NCI-H1417 (cell line): ENCODE measurements around the gene ATP5MC3.

ENCODE experiments used
- DNase-seq, 3 experiments: peaks; one replicate each; lab custom pipeline; 2025; lab: John Stamatoyannopoulos, UW

ATP5MC3 gene

DNA sequence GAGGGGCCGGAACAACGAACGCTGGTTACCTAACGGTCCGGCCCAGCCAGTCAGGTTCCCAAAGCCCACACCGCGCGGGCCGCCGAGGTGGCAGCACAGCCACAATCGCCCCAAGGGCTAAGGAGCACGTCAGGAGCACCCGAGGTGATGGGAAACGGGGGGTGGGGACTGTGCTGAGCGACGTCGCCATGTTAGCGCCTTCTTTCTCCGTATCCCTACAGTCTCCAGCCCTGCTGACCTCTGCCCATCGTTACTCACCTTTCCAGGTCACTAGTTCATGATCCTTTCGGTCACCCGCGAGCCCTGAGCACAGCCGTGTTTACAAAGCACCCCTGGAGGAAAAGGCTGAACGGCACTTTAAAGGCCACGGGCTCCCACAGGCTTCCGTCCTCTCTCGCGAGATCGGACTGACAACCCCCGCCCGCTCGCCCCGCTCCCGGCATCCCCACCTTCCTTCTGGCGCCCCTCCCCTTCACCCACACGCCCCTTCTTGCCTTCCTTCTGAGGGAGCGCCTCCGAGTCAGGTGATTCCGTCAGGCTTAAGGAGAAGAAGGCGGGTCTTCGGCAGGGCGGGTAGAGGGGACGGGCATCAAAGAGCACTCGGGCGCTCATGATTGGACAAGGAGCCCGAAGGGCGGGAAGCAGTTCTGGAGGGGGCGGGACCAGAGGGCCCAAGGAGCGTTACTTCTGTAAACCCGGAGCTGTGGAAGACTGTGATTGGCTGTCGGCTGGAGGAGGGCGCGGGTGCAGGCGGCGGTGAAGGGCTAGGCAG is 13.5 kb downstream of the ATP5MC3 start, which contains the start of gene ATF2:
Gene ATF2, minus strand, starts transcription at position 412 of the 772 bp plus-strand sequence. CDS start 31,760 bp downstream, outside the sequence.
- DNase-seq = peak; percentile 96 to 100 (median 99)

DNA sequence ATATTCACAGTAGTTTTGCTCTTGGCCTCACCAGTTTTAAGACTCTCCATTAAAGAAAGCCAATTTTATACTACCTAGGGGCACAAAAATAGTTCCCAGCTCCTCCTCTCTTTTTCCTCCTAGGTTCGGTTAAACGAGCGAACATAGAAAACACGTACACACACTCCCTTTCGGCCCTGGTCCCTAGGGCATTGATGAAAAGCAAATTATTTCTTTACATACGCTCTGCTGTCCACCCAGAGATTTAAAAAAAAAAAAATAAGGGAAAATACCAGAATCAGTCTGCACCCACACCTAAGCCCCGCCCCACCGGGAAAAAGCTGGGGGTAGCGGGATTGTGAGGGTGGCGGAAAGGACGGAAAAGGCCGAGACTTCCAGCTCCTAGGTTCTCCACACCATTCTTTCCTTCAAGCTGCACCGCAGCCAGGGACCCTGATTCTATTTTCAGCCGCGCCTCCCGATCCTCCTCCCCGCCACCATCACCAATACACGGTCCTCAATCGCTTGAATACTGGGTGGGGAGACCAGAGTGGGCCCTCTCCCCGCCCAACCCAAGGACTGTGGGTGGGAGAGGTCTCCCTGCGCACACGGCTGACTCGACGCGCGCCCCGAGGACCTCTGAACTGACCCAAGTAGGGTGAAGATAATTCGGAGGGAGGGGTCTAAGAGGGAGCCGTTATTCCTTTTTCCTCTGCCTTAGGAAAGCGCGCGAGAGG is 14.3 kb downstream of the ATP5MC3 start:
- peak; percentile 2 to 85 (median 76) for DNase-seq

DNA sequence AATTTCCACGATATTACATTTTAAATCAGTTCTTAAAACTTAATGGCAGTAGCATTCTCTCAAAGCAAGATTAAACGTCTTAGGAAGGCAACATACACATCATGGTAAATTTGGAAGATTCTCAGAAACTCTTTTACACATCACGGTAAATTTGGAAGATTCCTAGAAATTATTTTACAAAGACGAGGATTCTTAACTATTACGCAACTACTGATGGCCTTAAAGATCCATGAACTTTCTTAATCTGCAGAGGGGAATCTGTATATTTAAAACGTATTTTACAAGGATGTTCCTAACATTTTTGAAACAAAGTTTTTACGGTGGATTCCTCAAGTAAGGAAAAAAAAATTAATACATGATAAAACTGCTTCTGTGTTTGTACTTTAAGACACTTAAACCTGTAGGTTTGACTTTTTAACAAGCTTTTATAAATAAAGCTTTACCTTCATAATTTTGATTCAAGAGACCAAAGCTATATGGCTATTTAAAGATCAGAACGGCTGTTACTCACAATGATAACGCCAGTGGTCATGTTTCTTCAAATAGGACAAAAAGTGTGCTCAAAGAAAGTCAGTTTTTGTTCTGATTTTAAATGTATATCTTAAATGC is 15.2 kb downstream of the ATP5MC3 start:
- DNase-seq = peak in 1 of 3 experiments; percentile 27

DNA sequence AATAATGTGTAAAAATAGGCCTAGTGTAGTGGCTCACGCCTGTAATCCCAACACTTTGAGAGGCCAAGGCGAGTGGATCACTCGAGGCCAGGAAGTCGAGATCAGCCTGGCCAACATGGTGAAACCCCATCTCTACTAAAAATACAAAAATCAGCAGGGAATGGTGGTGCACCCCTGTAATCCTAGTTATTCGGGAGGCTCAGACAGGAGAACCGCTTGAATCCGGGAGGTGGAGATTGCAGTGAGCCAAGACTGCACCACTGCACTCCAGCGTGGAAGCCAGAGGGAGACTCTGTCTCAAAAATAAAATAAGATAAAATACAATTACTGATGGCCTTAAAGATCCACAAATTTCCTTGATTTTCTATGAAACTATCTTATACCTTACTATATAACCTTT is 17.3 kb downstream of the ATP5MC3 start:
- DNase-seq = no peak

DNA sequence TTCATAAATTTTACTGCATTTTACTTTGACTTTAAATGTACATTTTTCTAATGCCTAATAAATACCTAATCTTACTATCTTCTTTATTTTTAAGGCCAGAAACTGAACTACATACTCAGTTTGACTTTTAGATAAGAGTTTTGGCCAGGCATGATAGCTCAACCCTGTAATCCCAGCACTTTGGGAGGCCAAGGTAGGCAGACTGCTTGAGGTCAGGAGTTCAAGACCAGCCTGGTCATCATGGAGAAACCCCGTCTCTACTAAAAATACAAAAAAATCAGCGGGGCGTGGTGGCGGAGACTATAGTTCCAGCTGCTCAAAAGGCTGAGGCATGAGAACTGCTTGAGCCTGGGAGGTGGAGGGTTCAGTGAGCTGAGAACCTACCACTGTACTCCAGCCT is 22.6 kb downstream of the ATP5MC3 start:
- DNase-seq = no peak

DNA sequence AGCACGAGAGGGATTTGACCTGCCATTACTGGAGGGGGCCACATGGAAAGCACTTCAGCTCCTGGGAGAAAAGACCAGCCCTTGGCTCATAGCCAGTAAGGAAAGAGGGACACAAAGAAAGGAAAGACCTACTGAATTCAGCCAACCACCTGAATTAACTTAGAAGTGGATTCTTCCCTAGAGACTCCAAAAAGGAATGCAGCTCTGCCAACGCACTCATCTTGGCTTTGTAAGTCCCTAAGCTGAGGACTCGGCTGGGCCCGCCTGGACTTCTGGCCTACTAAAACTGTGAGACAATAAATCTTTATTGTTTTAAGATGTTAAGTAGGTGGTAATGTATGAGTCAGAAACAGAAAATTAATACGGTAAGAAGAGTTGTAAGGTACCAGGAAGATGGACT is 25.0 kb downstream of the ATP5MC3 start:
- DNase-seq = peak in 1 of 3 experiments; percentile 2

DNA sequence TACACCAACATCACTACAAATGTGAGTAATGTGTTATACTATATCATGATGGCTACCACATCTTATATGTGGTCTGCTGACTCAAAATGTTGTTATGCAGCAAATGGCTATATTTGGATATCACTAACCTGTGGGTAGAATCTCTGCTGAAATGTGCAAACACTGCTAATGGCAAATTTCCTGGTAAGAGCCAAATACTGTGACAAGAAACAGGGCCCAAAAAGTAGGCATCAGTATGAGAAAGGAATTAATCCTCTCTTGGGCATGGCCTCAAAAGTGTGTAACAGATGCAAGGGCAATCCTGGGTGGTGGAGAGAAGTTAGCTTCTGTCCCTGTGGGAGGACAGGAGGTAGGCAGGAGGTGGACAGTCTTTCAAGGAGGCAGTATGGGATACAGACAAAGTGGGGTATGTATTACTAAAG is 26.8 kb downstream of the ATP5MC3 start:
- DNase-seq = no peak

DNA sequence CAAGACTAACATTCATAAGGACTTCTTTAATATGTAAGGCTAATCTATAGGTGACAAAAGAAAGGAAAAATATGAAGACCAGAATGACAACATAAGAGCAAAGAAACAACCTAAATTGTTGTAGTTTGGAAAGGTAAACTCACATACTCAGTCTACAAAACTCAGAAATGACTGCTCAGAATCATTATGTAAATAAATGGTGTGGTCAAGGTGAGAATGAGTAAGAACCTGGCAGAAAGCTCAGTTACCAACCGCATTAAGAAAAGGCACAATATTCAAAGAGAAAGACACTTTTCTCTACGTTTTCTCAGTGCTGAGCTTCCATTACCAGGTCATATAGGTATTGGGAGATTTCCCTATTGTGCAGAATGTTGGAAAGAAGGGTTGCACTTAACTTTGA is 29.3 kb downstream of the ATP5MC3 start:
- no peak for DNase-seq

DNA sequence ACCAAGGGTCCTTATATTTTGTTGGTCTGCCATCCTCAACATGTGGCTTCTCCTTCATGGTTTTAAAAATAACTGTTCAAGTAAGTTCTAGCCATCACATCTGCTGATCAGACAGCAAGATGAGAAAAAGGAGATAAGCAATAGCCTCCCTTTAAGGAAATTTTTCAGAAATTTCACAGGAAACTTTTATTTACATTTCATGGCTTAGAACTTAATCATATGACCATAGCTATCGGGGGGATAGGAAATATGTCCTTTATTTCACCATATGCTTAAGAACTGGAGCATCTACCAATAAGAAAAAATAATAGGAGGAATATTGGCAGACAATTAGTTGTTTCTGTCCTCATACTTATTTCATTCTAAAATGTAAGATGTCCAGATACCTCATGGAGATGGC is 29.7 kb downstream of the ATP5MC3 start:
- no peak for DNase-seq

DNA sequence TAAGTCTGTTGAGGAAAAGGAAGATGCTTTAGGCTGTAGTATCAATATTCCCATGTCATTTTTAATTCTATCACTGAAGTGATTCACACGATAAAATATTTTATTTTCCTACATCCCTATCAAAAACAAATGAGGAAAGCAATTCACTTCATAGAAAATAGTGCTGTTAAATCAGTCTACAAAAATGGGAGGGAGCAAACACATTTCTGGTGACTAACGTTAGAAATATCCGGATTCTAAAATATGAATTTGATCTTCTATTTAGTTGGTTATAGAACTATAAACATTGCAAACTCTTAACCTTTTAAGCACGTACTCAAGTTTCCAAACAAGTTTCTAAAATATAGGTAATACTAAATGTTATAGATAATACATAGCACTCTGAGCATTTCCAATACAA is 34.3 kb downstream of the ATP5MC3 start:
- DNase-seq = no peak

DNA sequence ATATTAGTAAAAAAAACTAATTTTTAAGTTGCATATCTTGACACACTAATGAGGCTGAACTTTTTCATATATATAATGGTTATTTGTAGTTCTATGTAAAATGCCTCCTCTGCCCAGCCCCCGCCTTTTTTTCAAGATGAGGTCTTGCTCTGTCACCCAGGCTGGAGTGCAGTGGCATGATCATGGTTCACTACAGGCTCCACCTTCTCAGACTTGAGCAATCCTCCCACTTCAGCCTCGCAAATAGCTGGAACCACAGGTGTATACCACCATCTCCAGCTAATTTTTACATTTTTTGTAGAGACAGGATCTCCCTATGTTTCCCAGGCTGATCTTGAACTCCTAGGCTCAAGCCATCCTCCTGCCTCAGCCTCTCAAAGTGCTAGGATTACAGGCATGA is 37.8 kb downstream of the ATP5MC3 start:
- DNase-seq = no peak

DNA sequence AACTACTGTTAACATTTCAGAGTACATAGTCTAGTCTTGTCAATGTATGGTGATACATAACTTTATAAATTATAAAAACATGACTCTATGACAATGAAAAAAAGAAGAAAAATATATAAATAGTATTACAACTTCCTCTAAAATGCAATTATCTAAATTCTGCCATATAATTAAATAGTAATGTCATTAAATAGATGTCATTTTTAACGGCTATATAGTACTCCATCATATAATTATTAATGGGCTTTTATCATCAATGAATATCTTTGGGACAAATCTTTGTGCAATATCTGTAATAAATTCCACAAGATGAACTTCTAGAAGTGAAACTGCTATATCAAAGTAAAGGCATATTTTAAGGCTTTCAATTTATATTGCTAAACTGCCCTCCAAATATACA is 38.3 kb downstream of the ATP5MC3 start:
- no peak for DNase-seq

DNA sequence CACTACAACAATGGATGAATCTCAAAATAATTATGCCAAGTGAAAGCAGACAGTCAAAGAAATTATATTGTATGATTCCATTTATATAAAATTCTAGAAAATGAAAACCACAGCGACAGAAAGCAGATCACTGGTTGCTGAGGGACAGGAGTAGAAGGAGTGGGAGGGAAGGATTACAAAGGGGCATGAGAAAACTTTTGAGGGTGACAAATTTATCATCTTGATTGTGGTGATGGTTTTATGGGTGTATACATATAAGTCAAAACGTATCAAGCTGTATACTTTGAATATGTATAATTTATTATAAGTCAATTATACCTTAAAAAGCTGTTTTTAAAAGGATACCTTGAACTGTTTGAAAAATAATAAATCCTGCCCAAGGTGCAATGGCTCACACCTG is 41.2 kb downstream of the ATP5MC3 start:
- no peak for DNase-seq

DNA sequence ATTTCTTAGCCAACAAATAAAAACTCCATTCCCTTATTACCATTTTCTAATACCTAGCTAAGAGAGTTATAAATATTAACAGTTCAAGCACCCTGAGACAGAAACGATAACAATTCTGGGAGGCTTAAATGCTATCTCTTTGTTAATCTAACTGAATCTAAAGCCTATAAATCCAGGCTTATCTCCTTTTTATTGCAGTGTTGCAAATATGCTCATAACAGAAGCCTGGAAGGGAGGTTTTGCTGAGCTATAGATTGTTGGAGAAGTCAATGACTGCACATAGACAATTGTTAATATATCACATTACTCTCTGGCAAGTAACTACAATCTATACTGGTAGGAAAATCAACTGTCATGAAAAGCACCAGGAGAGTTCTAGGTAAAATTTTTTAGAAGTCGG is 43.7 kb downstream of the ATP5MC3 start:
- no peak for DNase-seq

DNA sequence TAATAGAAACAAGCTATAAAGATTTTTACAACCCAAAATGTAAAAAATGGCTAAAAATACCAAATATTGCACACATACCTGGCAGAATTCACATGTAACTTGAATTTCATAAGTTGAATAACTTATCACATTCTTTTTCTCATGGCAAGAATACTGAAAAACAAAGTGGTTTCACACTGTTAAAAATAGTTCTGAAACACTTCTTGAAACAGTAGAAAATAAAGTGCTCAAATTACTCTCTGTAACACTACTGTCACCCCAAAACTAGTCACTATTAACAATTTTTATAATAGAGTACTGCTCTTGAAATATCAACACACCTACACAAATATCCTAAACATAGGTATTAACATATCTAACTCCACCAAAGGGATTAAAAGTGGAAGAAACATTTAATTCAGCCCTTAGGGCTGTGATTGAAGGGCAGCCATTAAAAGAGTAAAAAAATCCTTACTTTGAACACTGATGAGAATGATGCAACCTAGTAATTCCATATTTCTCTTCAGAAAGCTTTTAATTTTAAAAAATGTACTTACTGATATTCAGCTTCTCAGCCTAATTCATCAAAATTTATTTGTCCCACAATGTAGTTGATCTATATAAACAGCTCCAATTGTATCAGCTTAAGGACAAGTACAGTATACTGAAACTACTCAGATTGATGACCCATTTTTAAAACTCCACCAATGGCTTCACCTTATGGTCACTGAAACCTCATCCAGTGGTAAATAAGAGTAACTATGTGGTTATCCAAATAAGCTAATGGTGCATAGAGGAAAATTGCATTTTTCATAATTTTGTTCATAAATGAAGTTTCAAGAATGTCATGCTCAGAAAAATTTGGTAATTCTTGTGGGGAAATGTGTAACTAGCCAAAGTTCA is 44.9 kb downstream of the ATP5MC3 start:
- DNase-seq = no peak

DNA sequence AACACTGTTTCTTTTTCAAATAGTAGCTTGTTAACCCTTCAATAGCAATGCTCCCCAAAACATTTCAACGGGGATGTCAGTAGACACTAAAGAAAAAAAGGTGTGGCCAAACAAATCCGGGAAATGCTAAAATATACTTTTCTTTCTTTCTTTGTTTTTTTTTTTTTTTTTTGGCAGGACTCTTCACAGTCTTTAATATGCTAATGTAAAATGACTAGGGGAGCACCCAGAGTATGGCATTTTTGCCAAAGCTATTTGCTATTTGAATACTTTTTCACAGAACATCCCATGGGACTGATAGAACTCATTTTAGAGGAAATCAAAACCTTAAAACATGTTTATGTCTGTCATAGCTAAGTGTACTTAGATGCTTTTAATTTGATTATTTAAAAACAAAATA is 45.6 kb downstream of the ATP5MC3 start:
- DNase-seq = no peak

DNA sequence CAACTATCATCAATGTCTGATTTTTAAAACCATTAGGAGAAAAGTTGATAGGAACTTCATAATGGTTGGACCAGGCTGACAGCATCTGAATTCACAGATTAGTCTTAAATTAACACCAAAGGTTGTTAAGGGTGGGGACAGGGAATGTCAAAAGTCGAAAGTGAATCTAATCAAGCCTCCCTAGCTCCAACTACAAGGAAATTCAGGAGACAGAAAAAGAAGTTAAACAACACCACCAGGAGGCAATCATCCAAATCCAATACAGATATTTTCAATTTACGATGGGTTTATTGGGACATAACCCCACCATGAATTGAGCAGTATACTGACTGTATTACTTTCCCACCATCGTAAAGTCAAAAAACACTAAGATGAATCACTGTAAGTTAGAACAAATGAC is 46.3 kb downstream of the ATP5MC3 start:
- DNase-seq = no peak

DNA sequence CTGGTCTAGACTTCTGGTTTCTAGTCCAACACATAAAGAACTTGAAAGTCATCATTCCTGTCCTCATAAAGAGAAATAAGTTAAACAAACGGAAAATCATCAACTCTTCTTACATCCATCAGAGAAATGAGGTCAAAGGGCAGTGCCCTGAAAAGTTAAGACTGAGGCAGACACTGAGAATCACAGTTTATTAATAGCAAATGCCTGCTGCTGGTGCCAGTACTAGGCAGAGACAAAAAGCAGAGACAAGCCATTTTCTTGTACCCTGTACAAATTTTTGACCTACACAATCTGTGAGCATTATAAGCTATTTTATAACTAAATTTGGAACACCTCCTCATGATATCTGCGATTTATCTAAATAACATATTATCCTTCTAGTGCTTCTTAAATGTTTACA is 50.3 kb downstream of the ATP5MC3 start:
- no peak for DNase-seq

DNA sequence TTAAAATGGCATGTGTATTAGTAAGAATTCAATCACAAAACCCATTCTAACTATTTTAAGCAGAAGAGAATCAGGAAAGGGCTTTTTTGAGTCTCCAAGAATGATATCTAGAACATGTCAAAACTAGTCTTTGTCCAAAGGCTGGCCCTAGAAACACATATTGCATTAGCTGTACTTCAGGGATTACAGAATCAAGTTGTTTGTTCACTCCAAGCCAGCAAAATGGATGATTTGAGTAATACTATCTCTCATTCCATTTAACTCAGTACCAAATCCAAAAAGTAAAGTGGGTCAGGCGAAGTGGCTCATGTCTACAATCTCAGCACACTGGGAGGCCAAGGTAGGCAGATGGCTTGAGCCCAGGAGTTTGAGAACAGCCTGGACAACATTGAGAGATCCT is 54.8 kb downstream of the ATP5MC3 start:
- no peak for DNase-seq
